ENCODE results near the gene SPRYD3.

SPRYD3 gene

GRCh38 chr12:53025250-53025649, 53.9 kb downstream of the SPRYD3 start:
- ATAC-seq (no peak), DNase-seq (no peak)

- DNase-seq (no peak), ATAC-seq (no peak)
These were observed 64.5 kb downstream of the SPRYD3 start for GRCh38 chr12:53014709-53015108.
